Dendritic cell treated with granulocyte-macrophage colony-stimulating factor and Interleukin-4, amounts not matched to agents 40 ng/mL and 50 ng/mL, for 4 days (primary cell): ENCODE results near the gene FAM222A.

Experiments used
- H3K27ac Mint-ChIP-seq: one replicate; pipeline ENCODE4 v1.8.0; 2022; ENCODE audit warnings: mild to moderate bottlenecking, mixed read lengths
- H3K27me3 Mint-ChIP-seq: one replicate; pipeline ENCODE4 v1.8.0; 2022; ENCODE audit warnings: mild to moderate bottlenecking, mixed read lengths
- H3K36me3 Mint-ChIP-seq: one replicate; pipeline ENCODE4 v1.8.0; 2022; ENCODE audit warnings: low read depth, mixed read lengths
- H3K4me1 Mint-ChIP-seq: one replicate; pipeline ENCODE4 v1.8.0; 2022; ENCODE audit warnings: low read depth, mixed read lengths
- H3K4me3 Mint-ChIP-seq: one replicate; pipeline ENCODE4 v1.8.0; 2022; ENCODE audit warnings: mild to moderate bottlenecking, moderate library complexity, mixed read lengths
- H3K9me3 Mint-ChIP-seq: one replicate; pipeline ENCODE4 v1.8.0; 2022; ENCODE audit warnings: mixed read lengths
- intact Hi-C: fragments of 100-400 bp; cut with micrococcal nuclease; formaldehyde crosslinking; loops from one replicate; pipeline ENCODE4 v1.15.0; 2022

The FAM222A gene

GRCh38 chr12:109720152-109720856, 6.7 kb downstream of the FAM222A start:
- H3K27ac Mint-ChIP-seq, result no peak overlapping the region
- peaks cover 47% of the 10 kb centered on the region for H3K27me3 Mint-ChIP-seq
- no peaks in the 10 kb centered on the region for H3K9me3 Mint-ChIP-seq
- H3K36me3 Mint-ChIP-seq, result no peaks in the 10 kb centered on the region
- peaks cover 6% of the 10 kb centered on the region for H3K4me1 Mint-ChIP-seq
- intact Hi-C loops, result no loop called here
- H3K4me3 Mint-ChIP-seq, result no peak overlapping the region

- intact Hi-C loops, result no loop called here
- Mint-ChIP-seq H3K9me3 (no peaks in the 10 kb centered on the region), H3K4me3 (no peak overlapping the region), H3K36me3 (no peaks in the 10 kb centered on the region), H3K27ac (no peak overlapping the region), H3K4me1 (peaks cover 6% of the 10 kb centered on the region), H3K27me3 (peaks cover 42% of the 10 kb centered on the region)
Observed at GRCh38 chr12:109720857-109721189, 7.2 kb downstream of the FAM222A start.

DNA sequence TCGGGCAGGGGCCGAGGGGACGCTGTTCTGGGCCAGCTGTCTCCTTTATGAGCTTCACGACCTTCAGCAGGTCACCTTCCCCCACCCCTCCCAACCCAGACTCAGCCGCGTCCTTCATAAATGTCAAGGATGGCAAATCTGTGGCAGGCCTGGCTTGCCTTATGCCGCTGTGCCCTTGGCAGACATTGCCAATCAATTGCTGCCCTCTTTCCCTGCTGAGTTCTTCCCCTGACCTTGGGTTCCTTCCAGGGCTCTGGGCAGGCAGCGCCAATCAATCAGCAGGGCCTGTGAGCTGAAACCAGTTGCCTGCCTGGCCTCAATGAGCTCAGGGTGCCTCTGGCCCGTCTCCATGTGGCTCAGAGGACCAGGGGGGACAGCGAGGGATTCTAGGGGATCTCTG, 7.7 kb downstream of the FAM222A start:
- Mint-ChIP-seq H3K4me3 (no peak overlapping the region), H3K27me3 (peaks cover 38% of the 10 kb centered on the region), H3K27ac (no peak overlapping the region), H3K4me1 (peaks cover 6% of the 10 kb centered on the region), H3K36me3 (no peaks in the 10 kb centered on the region), H3K9me3 (no peaks in the 10 kb centered on the region)
- intact Hi-C loops, result no loop called here

DNA sequence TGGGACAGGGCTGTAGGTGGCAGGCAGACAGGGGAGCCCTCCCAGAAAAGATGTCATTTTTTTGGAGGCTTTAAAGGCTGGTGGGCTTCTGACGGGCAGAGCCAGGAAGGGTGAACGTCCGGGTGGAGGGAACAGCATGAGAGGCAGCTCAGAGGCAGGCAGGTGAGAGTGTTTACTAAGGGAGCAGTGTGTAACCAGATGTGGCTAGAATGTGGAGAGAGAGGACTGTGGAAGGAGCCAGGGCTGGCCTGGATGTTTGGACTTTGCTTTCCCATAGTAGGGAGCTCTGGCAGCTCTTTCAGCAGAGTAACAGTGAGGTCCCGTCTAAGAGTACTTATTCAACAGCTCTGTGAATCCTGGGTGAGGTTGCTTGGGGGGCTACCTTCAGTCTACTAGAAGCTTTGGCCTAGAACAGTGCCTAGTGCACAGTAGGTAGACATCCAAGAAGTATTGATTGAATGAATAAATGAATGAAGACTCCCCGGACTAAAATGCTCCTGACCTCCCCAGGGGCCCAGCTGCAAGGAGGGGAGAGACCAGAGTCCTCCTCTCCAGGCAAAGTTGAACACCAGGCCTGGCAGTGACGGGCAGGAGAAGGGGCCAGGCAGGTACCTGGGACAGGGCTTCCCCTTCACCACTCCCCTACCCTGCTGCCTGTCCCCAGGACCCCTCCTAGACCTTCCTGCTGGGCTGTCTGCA, 8.5 kb downstream of the FAM222A start:
- Mint-ChIP-seq H3K36me3 (no peaks in the 10 kb centered on the region), H3K4me1 (peaks cover 6% of the 10 kb centered on the region), H3K4me3 (no peak overlapping the region), H3K9me3 (no peaks in the 10 kb centered on the region), H3K27ac (no peak overlapping the region), H3K27me3 (peaks cover 29% of the 10 kb centered on the region)
- intact Hi-C loops, result no loop called here

- Mint-ChIP-seq H3K9me3 (no peaks in the 10 kb centered on the region), H3K4me1 (peaks cover 6% of the 10 kb centered on the region), H3K4me3 (no peak overlapping the region), H3K36me3 (no peaks in the 10 kb centered on the region), H3K27me3 (peaks cover 23% of the 10 kb centered on the region), H3K27ac (no peak overlapping the region)
- intact Hi-C loops, result no loop called here
Observed at GRCh38 chr12:109722721-109723094, 9.1 kb downstream of the FAM222A start.

- intact Hi-C loops, result no loop called here
- Mint-ChIP-seq H3K27me3 (peaks cover 18% of the 10 kb centered on the region), H3K4me1 (peaks cover 6% of the 10 kb centered on the region), H3K27ac (no peak overlapping the region), H3K4me3 (no peak overlapping the region), H3K36me3 (no peaks in the 10 kb centered on the region), H3K9me3 (no peaks in the 10 kb centered on the region)
Observed at GRCh38 chr12:109723311-109723881, 9.8 kb downstream of the FAM222A start.

- intact Hi-C loops, result no loop called here
- Mint-ChIP-seq H3K27me3 (peaks cover 8% of the 10 kb centered on the region), H3K9me3 (no peaks in the 10 kb centered on the region), H3K27ac (no peak overlapping the region), H3K36me3 (no peaks in the 10 kb centered on the region), H3K4me1 (peaks cover 2% of the 10 kb centered on the region), H3K4me3 (no peak overlapping the region)
Observed at GRCh38 chr12:109724321-109724892, 10.8 kb downstream of the FAM222A start.

GRCh38 chr12:109725321-109726105, 11.9 kb downstream of the FAM222A start:
- no peaks in the 10 kb centered on the region for H3K4me1 Mint-ChIP-seq
- no peaks in the 10 kb centered on the region for H3K36me3 Mint-ChIP-seq
- H3K27me3 Mint-ChIP-seq, result no peaks in the 10 kb centered on the region

GRCh38 chr12:109726106-109726497, 12.5 kb downstream of the FAM222A start:
- no peaks in the 10 kb centered on the region for H3K4me1 Mint-ChIP-seq
- H3K4me3 Mint-ChIP-seq, result no peak overlapping the region
- intact Hi-C loops, result no loop called here
- no peaks in the 10 kb centered on the region for H3K27me3 Mint-ChIP-seq
- H3K36me3 Mint-ChIP-seq, result no peaks in the 10 kb centered on the region
- H3K27ac Mint-ChIP-seq, result no peak overlapping the region
- no peaks in the 10 kb centered on the region for H3K9me3 Mint-ChIP-seq

More at GRCh38 chr12:109725321-109726105, 11.9 kb downstream of the FAM222A start:
- intact Hi-C loops, result no loop called here
- H3K4me3 Mint-ChIP-seq, result no peak overlapping the region
- H3K9me3 Mint-ChIP-seq, result no peaks in the 10 kb centered on the region
- no peak overlapping the region for H3K27ac Mint-ChIP-seq

DNA sequence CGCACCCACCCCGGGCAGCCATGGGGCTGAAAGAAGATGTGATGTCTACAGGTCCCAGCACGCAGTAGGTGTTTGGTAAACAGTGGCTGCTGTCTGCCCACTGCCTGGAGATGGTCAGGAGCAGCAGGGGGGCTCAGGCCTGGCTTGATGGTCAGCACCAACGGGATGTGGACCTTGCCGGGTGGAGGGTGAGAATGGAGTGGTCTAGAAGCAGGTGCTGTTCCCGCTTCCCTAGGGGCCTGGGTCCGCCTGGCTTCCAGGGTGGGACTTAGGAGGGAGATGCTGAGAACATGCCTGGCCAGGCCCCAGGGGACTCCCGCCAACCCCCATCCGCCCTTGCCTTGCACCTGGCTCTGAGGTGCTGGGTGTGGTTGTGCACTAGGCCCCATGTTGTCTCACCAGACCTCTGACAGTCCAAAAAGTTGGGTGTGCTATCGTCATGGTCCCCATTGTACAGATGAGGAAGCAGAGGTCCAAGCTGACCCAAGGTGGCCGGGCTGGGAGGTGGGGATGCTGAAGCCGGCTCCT, 12.9 kb downstream of the FAM222A start:
- Mint-ChIP-seq H3K36me3 (no peaks in the 10 kb centered on the region), H3K9me3 (no peaks in the 10 kb centered on the region), H3K4me3 (no peak overlapping the region), H3K27ac (no peak overlapping the region), H3K4me1 (no peaks in the 10 kb centered on the region), H3K27me3 (no peaks in the 10 kb centered on the region)
- intact Hi-C loops, result no loop called here

DNA sequence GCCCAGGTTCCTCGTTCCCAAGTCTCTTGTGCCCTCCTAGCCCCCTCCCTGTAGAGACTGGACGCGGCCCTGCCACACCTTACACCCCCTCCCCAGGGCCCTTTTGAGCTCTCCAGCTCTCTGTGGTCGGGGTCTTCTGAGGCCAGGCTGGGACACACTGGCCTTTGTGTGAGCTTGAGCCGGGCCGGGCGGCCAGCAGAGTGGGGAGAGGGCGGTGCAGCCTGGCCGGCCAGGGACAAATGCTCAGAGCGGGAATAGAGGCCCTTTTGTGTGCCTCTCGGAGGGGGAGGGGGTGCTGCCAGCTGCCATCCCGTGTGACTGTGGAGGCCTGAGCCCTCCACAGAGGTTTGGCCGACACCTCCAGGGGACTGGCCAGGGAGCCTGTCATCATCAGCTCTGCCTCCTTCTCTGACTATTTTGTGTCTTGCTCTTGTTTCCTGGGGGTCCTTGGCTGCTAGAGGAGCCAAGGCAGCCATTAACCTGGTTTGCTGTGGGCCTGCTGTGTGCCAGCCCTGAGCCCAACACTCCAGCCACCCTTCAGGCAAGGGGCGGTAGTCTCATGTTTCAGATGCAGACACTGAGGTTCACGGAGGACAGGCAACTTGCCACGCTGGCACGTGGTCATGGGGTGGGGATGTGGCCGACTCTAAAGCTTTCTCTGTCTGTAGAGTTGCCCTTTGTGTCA, 13.6 kb downstream of the FAM222A start:
- no peaks in the 10 kb centered on the region for H3K27me3 Mint-ChIP-seq
- intact Hi-C loops, result no loop called here
- no peak overlapping the region for H3K27ac Mint-ChIP-seq
- H3K4me3 Mint-ChIP-seq, result no peak overlapping the region
- H3K36me3 Mint-ChIP-seq, result no peaks in the 10 kb centered on the region
- H3K4me1 Mint-ChIP-seq, result no peaks in the 10 kb centered on the region
- no peaks in the 10 kb centered on the region for H3K9me3 Mint-ChIP-seq

- no peaks in the 10 kb centered on the region for H3K4me1 Mint-ChIP-seq
- no peak overlapping the region for H3K27ac Mint-ChIP-seq
- H3K36me3 Mint-ChIP-seq, result no peaks in the 10 kb centered on the region
- intact Hi-C loops, result no loop called here
- no peaks in the 10 kb centered on the region for H3K9me3 Mint-ChIP-seq
- peaks cover 3% of the 10 kb centered on the region for H3K27me3 Mint-ChIP-seq
- no peak overlapping the region for H3K4me3 Mint-ChIP-seq
Observed at GRCh38 chr12:109727746-109728726, 14.4 kb downstream of the FAM222A start.
